SK-N-SH (cell line): ENCODE measurements around the gene C1orf216.
"Not testable (repeated sequence)": the region's sequence is repeated elsewhere in the genome, so short reads cannot be mapped to it uniquely, and the experiment has no call there.

Source experiments
- TAF1 ChIP-seq: IDR thresholded peaks from 2 replicates; pipeline ENCODE4 v1.6.1; 2012; ENCODE audit warnings: low read depth, mild to moderate bottlenecking, low read length, moderate library complexity, borderline replicate concordance
- TF ChIP-seq, protein P1 (sequence below): fragments of 200-600 bp; sonication (generic); IDR thresholded peaks from 2 replicates; pipeline ENCODE4 v1.6.1; 2017; ENCODE audit warnings: antibody characterized with exemption, mild to moderate bottlenecking, moderate library complexity

GRCh38 chr1:35711098-35711497 is 7.6 kb downstream of the C1orf216 start:
- TF ChIP-seq, protein P1, sequence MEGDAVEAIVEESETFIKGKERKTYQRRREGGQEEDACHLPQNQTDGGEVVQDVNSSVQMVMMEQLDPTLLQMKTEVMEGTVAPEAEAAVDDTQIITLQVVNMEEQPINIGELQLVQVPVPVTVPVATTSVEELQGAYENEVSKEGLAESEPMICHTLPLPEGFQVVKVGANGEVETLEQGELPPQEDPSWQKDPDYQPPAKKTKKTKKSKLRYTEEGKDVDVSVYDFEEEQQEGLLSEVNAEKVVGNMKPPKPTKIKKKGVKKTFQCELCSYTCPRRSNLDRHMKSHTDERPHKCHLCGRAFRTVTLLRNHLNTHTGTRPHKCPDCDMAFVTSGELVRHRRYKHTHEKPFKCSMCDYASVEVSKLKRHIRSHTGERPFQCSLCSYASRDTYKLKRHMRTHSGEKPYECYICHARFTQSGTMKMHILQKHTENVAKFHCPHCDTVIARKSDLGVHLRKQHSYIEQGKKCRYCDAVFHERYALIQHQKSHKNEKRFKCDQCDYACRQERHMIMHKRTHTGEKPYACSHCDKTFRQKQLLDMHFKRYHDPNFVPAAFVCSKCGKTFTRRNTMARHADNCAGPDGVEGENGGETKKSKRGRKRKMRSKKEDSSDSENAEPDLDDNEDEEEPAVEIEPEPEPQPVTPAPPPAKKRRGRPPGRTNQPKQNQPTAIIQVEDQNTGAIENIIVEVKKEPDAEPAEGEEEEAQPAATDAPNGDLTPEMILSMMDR: not testable (repeated sequence)
- not testable (repeated sequence) for TF ChIP-seq TAF1
